Measurements from ENCODE around the gene ERBB3.

GRCh38 chr12:56115329-56115728 is 35.4 kb downstream of the ERBB3 start:
- TF ChIP-seq CHD2 (IDR thresholded peaks at IDR 0.05; ENCODE audit: low read length) = no peak
- TF ChIP-seq NRF1 (IDR thresholded peaks at IDR 0.05; ENCODE audit: low read depth, low read length) = no peak
- no peak for TF ChIP-seq GTF2F1 (IDR thresholded peaks at IDR 0.05; ENCODE audit: borderline replicate concordance, low read depth, low read length)
- TF ChIP-seq CTCF (IDR thresholded peaks at IDR 0.05; ENCODE audit: control extremely low read depth in 1 of 3, insufficient read depth in 1 of 3, low read depth in 1 of 3, low read length in 3 of 3) = no peak
- TF ChIP-seq POLR2A (IDR thresholded peaks at IDR 0.05; ENCODE audit: control extremely low read depth in 1 of 2, low read depth in 2 of 2, low read length in 2 of 2) = no peak

Measured in H1 (cell line).